CD4-positive, alpha-beta T cell treated with Interleukin-6 at 100 ng/mL for 8 hours (primary cell): Measurements from ENCODE around the gene ZNF503.
A peak's percentile ranks its signal among the peaks of the same experiment; 100 is the strongest.

Source experiments
- DNase-seq: peaks from one replicate; pipeline ENCODE4 v3.0.0-alpha.2; 2020; ENCODE audit warnings: mixed read lengths, low spot score

ZNF503 gene

DNA sequence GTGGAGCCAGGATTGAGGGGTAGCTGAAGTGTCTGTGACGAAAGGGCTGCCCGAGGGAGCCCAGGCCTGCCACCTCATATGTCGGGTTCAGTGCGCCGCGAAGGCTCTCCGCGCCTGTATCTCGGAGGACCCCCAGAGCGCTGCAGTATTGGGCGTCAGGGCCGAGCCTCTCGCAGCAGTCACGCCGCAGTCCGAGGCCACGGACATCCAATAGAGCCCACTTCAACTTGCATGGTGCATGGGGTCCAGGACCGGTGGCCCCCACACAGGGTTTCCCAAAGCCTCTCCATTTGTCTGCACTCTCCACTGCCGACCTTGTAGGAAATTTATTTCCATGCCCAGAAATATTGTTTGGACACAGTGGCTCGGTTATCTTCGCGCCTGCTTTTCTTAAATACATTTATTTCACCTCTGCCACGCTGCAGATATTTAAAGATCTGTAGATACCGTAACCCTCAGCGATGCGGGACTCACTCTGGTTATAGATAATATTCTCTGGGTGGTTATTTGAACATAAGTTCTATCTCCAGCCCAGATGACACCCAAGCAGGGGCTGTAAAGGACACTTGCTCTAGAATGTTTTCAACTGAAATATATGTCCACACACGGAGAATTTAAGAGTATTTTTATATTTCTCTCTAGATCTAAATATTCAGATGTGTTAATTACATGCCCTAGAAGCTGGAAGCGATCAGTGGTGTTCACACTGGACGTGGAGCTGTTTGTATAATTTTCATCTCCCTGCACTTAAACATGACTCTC lies 5.1 kb upstream of the ZNF503 start:
- DNase-seq: no peak

DNA sequence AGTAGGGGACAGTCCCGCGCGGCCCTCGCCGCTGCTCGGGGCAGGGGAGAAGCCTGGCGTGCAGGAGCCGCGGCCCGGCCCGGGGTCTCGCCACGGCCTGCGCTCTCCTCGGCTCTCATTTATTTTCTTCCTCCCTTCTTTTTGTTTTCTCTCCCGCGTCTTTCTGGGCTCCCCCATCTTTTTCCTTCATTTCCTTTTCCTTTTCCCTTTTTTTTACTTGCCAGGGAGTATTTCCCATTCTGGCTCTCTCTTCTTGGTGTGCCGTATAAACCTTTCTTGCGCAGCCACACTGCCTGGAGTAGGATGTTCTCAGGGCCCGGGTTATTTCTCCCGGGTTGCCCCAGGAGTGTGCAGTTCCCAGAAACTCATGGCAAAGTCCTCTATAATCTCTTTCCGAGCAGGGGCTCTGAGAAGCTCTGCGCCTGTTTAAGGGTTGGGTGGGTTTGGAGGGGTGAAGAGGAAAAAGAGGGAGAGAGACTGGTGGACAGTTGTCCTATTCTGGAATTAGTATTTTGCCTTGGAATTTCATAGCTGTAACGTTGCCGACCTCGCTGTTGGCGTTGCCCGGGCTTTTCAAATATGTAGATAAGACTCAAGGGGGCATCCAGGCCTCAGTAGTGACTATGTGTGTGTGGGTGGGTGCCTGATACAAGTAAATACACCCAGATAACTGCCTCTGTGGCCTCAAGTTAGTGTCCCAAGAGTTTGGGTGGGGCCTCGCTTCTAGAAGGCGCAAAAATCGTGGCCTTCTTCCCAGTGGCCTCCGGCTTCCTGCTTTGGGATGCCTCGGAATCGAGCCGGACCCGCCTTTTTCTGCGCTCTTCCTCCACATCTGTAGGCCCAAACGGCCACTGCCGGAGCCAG lies 4.3 kb upstream of the ZNF503 start:
- DNase-seq: no peak

DNA sequence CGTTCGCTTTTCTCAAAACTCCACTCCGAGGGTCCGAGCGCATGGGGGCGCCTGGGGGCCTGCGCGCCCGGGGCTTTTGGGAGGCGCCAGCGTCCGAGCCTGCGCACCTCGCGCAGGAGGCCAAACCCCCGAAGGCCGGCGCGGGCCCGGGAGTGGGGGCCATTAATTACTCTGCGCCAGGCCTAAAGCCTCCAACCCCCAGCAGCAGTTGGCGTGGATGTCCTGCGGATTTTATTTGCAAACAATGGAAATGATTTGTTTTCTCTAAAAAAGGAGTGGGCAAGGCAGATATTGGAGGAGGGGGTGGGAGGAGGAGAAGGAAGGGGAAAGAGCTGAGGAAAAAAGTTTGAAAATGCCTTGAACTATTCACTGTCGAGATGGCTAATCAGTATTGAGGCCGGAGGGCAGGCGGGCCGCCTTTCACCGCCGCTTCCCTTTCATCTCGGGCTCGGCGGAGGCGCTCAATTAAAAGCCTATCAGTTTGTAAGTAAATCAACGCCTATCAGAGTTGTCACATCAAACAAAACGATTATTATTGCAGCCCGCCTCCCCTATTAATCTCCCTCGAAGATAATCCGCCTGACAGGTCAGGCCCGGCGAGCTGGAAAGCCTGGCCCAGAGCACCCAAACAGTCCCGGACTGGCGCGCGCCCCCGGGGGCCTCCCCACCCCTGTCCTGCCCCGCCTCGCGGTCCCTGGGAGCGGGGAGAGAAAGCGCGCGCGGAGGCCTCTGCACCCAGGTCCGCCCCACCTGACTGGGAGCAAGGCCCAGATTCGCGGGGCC lies 3.4 kb upstream of the ZNF503 start:
- no peak for DNase-seq

DNA sequence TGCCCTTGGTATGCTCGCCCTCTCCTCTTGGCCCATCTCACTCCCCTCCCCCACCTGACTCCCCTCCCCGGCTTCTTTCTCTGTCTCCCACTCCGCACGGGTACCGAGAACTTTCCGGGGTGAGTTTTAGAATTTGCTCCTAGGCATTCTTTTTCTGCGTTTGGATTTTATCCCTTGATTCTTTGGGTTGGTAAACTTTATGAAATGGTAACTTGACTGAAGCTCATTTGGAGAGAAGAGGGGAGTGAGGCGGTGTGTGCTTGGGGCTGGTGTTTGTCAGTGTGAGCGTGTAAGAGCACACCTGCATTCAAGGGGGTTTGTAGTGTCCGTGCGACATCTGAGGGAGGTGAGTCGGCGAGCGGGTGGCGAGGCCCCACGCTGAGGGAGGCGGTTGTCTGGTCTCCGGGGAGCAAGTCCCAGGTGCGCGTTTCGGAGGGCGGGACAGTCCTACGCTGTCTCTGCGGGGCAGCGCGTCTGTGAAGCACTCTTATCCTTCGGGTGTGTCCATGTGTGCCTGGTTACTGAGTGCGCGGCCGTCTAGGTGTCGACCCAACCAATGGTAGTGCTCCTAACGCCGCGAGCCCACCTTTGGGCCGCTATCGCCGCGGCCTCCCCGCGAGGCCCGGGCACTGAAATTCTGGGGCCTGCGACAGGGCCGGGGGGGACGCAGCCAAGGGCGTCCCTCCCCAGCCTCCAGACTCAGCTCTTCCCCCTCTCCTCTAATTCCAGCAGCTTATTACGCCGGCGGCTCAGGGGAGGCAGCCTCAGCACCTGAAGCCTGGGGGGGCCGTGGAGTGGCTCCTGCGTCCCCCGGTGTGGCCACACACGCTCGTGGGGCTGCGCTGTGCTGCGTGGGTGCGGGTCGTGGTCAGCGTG lies 2.6 kb upstream of the ZNF503 start:
- DNase-seq: no peak

DNA sequence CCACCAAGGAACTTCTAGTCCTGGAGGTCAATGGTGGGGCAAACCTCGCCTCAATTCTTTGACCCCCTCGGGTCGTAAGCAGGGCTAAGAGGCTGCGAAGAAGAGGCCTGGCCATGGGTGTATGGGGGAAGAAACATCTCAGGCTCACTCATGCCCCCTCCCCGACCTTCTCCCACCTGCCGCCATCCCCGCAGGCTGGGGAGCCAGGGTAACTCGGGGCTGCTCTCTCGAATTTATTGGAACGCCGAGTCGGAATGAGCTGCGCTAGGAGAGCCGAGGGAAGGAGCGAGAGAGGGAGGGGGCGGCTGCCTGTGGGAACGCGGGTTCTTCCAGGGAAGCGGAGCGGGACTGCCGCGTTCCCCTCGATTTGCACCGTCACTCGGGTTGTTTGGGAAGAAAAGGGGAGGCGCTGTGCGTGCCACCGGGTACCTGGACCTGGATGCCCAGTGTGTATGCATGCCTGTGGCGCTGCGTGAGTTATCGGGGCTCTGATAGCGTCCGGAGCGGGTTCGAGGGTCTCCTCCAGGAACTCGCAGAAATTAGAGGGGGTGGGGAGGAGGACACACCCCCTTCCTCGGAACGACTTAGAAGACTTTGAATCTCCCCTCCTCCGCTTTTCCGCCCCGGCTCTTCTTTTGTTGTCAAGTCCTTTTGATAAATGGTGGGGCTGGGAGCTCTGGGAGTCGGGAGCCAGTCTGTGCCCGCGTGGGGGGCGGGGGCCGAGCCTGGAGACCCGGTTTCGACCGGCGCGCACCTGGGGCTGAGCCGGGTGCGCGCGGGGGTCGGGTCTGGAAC lies 1.8 kb upstream of the ZNF503 start:
- no peak for DNase-seq

DNA sequence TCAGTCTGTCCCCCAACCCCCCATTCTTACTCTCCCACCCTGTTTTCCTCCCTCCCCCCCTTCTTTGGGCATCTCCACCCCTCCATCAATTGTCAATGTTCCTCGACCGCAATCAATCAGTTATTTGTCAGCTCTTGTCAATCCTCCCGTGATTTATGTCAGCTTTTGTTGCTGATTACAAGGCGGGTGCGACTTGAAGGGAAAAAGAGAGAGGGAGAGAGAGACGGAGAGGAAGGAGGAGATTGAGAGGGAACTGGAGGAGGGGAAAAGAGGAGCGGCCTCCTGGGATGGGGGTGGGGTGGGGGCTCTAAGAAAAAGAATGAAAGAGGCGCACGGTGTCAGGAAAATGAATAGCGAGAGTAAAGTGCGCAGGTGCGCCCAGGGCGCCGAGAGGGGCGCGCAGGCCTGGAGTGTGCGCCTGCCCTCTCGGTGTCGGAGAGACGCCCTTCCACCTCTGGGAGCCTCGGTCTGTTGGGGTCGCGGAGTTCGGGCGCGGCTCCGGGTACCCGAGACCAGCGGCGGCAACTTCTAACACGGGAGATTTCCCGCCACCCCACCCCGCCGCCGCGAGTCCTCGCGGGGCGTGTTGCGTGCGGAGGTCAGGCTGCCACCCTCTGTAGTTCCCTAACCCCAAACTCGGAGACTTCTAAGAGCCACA lies 1.1 kb upstream of the ZNF503 start:
- no peak for DNase-seq

DNA sequence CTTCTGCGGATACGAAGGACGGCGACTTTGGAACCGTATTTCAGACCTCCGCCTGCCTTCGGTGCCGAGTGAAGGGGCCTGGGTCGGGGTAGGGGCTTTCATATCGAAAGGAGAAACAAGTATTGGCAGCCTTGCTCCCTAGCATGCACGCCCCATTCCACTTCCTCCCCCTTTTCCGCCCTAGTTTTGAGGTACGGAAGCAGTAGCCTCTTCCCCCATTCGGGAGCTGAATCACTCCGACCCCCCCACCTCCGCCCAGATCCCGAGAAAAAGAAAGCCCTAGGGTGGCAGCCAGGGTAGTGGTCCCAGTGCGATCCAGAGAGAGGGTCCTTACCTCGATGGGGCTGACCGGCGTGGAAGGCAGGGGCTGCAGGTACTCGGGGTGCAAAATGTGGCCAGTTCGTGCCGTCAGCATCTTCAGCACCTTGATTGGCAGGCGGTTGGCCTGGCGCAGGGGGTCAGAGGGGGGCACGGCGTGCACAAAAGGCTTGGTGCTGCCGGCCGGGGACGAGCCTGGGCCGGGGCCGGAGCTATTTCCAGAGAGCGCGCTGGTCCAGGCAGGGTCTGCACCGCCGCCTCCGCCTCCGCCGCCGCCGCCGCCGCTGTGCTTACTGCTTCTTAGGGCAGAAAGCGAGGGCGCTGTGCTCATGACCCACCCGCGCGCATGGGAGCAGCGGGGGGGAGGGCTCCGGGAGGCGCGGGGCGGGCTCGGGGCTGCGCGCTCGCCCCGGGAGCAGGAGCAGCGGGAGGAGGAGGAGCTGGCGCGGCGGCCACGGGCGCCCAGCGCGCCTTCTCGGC lies 594 bp downstream of the ZNF503 start:
- DNase-seq: no peak

DNA sequence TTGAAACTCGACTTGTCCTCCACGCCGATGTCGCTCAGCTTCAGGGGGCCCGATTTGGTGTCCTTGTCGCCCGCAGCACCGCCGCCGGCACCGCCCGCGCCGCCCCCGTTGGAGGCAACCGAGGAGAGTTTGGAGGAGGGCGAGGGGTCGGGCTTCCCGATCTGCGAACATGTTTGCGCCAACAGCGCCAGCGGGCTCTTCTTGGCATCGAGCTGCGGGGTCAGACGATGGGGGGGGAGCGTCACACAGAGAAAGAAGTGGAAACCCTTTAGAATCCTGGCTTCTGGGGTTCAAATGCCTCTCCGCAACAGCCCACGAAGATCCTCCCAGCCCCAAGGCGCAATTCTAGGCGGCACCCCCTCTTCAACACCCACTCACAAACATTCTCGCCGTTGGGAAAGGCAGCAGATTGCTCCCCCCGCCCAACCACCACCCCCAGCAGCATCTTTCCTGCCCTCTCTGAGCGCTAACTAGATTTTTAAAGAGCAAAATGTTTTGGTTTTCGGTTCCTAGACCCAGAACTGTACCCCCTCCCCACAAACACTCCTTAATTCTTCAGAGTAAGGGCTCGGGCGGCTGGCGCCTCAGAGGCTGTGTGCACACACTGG lies 1.3 kb downstream of the ZNF503 start:
- DNase-seq: no peak

DNA sequence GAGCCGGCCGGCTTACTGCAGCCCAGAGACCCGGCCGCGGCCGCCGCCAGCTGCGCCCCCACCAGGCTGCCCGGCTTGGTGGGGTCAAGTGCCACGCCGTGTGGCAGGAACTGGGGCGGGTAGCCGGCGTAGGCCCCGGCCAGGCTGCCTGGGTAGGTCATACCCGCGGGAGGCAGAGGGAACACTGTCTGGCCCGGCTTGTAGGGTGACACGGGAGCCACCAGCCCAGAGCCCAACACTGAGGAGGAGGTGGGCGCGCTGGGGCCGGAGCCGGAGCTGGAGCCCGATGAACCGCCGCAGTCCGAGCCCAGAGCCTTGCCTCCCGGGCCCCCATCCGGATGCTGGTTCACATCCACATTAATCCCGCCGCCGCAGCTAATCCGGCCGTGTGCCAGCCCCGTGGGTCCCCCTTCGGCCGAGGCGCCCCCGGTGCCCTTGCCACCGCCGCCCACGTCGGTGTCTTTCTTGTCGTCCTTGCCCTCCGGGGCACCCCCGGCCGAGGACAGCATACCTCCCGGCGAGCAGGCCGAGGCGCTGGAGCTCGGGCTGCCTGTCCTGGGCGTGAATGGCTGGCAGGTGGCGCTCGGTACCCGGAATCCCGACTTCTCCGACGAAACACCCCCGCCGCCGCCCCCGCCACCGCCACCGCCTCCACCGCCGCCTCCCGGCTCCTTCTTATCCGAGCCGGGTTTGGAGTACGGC lies 2.0 kb downstream of the ZNF503 start:
- DNase-seq: peak; percentile 11

DNA sequence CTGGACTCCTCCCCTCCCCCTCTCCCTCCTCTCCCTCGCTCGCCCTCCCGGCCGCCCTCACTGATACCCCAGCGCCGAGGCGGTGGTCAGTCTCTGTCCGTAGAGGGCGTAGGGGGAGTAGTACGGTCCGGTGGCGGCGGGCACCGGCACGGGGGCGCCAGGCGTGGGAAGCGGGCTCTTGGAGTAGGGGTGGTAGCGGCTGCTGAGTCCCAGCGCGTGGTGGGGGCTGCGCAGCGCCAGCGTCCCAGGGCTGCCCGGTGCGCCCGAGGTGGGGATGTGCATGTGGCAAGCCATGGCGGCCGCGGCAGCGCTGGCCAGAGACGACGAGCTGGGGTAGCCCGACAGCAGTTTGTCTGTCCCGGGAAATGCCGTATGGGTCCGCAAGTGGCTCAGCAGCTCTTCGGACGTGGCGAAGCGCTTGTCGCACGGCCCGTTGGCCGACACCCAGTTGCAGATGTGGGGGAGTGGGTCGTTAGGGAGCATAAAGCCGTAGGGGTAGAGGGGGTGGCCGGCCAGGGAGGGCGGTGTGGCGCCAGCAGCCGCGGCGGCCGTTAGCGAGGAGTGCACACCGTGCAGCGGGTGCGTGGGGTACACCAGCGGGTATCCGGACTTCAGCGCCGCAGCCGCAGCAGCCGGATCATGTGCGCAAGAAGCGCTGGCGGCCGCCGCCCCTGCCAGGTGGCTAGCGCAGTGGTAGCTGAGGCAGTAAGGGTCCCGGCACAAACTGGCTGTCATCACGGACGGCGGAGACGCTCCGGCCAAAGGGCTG lies 2.7 kb downstream of the ZNF503 start:
- DNase-seq: no peak

DNA sequence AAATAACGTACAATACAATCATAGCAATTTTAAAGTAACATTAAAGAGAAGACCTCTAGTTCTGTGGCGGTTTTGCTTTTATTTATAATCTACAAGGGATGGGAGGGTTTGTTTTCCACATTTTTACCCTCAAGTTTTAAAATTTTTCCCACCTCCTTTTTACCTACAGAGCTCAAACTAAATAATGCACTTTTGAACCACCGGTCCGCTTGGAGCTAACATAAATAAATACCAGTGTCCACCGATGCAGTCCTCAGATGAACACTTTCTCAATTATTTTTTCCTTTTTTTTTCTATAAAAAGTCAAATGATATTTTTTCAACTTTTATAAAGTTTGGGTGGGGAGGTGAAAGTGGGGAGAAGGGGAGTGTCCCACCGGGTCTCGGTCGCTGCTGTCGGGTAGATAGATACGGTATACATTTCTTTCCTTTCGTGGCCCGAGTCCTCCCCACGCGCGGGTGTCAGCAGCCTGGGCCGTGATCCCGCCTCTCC lies 3.3 kb downstream of the ZNF503 start:
- no peak for DNase-seq

DNA sequence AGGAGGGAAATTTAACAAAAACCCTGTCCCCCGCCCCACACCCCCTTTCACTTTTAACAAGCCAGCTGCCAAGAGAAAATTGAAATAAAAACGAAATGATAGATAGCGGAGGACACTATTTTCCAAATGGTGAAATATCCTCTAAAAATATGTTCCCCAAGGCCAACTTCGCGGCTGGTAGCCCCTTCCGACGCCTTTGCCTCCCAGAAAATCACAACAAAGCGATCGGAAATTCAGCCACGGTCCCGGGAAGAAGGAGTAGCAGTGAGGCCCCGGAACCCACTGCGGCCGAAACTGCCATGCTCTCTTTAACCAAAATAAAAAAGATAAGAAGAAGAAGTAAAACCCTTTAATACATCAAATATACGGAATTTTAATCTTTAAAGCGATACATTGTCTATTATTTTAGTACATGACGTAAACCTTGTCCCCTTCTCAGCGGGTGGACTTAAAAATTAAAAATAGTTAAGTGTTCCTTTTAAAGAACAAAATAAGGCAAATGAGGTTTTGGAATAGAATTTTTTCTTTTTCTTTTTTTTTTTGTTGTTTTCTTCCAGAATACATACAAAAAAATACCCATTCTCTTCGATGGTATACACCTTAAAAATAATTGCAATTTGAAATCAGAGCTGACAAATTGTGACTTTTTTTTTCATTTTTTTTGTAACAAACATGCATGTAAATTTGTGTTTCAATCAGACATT lies 3.9 kb downstream of the ZNF503 start:
- no peak for DNase-seq

DNA sequence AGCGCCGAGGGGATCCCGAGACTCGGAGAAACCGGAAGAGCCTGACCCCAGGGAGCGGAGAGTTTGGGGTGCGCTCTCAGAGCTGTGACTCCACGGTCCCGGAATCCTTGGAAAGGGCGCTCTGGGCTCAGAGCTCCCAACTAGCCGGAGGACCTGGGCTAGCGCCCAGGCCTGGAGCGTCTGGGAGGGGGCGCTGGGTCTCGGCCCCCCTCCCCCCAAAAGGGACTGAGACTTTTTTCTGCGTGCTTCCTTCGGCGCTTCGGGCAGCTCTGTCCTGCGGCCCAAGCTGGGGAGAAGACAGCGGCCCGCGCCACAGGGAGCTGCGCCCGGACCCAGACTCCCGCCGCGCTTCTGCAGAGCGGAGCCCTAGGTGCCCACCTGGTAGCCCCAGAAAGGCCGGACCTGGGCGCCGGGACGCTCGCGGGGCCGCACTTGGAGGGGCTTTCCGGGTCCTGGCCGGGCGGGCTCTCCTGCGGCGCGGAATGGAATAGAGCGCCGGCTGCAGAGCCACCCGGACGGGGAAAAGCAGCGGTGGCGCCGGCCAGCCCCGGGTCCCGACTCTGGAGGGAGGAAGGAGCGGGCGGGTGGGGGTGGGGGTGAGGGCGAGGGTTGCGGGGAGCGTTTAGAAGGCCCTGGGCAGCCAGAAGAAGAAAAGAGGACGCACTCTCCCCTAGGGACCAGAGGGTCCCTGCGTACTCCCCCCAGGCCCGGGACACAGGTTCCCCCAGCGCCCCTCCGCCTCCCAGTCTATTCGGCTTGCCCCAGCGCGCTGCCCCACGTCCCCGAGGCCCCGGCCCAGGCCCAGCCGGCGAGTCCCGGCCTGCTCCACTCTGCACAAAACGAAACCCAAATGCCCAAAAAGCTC lies 4.7 kb downstream of the ZNF503 start:
- DNase-seq: no peak

DNA sequence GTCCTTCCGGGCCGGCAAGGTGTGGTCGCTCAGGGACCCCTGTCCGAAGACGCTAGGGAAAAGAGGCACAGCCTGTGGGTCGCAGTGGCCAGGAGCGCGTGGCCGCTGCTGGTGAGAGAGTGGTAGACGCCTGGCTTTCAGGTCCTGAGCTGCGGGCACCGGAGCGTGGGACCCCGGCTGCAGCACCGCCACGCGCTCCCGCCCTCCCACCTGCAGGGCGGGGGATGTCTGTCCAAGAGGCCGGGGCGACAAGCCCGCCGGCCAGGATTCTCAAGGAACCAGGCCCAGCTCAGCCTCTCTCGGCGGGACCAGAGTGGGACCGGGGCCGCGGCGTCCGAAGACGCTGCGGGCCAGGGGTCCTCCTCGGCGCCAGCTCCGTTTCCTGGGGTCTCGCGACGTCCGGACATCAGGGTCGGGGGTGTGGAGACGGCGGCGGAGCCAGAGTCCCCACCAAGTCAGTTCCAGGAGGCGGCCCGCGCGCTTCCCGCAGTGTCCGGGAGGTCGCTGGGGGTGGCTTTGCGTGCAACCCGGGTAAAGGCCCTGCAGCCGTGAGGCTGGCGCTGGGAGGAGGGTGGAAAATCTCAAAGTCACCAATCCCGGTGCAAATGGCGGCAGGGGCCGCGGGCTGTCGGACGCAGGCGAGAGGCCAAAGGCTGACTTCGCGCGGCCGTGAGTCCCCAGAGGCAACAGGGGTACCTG lies 5.5 kb downstream of the ZNF503 start:
- no peak for DNase-seq
